GM21367 (cell line): ENCODE results near the gene GPAT2.
"Not testable (repeated sequence)": the region's sequence is repeated elsewhere in the genome, so short reads cannot be mapped to it uniquely, and the experiment has no call there.

Experiments
- ATAC-seq: cut with Tn5 transposase; IDR thresholded peaks from one replicate; pipeline ENCODE4 v1.9.1; 2021; ENCODE audit not compliant: unreplicated experiment

Gene GPAT2, protein sequence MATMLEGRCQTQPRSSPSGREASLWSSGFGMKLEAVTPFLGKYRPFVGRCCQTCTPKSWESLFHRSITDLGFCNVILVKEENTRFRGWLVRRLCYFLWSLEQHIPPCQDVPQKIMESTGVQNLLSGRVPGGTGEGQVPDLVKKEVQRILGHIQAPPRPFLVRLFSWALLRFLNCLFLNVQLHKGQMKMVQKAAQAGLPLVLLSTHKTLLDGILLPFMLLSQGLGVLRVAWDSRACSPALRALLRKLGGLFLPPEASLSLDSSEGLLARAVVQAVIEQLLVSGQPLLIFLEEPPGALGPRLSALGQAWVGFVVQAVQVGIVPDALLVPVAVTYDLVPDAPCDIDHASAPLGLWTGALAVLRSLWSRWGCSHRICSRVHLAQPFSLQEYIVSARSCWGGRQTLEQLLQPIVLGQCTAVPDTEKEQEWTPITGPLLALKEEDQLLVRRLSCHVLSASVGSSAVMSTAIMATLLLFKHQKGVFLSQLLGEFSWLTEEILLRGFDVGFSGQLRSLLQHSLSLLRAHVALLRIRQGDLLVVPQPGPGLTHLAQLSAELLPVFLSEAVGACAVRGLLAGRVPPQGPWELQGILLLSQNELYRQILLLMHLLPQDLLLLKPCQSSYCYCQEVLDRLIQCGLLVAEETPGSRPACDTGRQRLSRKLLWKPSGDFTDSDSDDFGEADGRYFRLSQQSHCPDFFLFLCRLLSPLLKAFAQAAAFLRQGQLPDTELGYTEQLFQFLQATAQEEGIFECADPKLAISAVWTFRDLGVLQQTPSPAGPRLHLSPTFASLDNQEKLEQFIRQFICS

DNA sequence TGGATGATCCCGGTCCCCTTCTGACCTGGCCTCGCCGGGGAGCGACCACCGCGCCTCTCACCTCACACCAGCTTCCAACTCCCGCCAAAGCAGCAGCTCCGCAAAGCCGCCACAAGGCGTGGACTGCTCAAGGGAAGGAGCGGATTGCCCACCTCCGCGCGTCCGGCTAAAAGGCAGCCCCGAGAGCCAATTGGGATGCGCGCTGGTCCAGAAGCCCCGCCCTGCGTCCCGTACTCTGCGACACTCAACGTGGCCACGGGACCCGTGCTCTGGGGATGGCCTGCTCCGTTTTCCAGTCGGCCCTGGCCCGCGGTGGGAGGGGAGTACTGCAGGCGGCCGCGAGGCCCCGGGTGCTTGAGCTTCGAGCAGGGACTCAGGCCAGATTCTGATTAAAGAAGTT, at the start of gene GPAT2:
Gene GPAT2, minus strand, starts transcription at position 125 of the 400 bp plus-strand sequence. CDS start 2,557 bp downstream, outside the sequence.
- ATAC-seq: not testable (repeated sequence)

DNA sequence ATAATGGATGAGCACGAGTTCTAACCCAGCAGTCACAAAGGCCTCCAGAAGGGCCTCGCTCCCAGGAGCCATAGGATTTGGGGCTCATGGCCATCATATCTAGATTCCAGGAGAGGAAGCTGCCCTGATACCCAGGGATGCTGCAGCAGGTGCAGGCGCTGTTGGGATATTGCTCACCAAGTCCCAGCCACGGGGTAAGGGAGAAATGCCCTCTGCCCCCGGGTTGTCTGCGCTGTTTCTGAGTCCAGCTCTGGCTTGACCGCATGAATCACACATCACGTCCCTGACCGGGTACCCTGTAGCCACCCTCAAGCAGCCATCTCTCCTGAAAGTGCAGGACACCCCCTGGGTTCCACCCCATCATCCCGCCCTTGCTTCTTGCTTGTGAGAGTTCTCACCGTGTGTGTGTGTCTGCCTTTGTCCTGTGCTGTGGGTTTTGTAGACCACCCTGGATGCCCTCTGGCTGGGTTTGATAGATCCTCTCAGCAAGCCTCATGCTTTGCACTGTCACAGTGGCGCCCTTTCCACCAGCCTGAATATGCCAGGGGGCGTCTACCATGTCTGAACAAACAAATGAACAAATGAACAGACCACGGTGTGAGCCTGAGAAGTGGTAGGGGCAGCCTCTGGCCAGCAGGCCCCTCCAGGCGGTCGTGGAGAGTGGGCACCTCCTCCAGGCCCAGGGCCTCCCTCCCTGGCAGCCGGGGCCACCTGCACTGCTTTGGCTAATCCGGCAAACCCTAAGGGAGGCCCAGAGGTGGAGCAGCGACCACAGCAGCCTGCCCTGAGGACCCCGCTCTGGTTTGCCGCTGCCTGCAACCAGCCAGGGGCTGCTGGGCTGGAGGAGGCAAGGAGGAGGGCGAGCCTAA, 49.5 kb upstream of the GPAT2 start:
- ATAC-seq: no peak

DNA sequence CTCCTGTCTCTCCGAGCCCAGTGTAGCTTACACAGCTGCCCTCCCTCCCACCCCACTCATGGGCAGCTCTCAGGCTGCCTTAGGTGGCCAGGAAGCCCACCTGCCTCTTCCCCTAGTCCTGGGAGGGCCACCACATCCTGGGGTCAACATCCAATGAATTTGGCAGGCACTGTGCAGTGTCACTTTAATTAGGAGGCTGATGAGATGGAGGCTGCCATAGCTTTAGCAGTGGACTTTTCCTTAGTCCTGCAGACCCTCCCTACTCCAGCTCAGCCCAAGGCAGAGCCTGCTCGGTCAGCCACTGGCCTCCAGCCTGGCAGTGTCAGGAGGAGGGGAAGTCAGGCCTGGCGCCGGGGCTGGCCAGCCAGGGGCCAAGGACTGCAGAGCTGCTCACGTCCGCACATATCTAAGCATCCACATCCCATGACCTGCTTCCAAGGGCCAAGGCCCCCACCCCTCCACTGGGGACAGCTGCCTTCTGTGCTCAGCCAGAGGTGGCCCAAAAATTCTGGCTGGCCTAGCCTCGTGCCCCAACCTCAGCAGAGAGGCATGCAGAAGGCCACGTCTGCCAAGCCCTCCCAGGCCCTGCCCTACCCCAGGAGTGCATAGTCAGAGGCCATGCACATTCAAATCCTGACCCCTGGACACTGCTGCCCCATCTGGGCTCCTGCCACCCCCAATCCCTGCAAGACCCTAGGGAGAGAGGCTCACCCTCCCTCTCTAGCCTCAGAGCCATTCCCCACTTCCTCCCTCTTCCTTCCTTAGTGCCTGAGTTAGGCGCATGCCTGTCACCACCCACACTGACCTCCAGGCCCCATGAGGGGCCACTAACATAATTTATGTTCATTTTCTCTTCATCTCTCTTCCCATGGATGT, 48.6 kb upstream of the GPAT2 start:
- ATAC-seq: no peak

DNA sequence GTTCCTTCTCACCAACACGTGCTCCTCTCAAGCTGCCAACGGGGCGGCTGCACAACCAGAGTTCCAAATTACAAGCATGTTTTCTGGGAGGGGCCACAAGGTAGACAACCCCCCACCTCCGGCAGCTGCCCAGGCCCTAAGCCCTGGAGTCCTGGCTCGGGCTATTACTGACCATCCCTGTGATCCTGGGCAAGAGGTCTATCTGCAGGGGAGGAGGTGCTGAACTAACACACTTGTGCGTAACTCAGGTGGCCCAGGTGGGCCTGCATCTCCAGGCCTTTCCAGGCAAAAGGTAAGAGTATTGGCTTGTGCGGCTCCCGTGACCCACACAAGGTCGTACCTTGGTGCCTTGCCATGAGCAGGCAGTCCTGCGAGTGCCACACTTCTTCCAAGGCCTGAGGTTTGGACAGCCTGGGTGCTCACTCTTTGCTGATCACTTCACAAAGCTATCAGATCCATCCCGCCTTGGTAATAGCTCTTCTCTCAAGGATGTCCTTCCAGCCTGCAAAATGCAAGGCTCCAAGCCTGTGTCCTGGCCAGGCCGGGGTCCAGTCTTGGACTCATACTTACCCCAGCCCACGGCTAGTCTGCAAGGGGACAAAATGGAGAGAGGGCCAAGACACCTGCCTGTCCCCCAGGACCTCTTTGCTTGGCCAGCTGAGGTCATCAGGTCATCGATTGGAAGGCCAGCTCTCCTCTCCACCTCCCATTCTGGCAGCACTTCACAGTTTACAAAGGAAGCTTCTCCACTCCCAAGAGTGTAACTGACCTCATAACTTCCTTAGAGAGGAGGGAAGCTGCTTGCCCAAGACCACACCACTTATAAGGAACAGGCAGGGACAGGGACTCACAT, 47.7 kb upstream of the GPAT2 start:
- no peak for ATAC-seq

DNA sequence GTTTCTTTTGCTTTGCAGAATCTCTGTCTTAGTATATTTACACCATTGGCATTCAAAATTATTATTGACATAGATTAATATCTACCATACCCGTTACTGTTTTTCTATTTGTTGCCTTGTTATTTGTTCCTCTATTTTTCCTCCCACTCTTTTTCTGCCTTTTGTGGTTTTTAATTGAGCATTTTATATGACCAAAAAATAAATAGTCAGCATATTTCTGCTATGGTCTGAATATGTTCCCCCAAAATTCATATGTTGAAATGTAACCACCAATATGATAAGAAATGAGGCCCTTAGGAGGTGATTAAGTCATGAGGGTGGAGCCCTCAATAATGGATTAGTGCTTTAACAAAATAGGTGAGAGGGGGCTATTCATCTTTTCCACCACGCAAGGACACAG, 46.3 kb upstream of the GPAT2 start:
- no peak for ATAC-seq

DNA sequence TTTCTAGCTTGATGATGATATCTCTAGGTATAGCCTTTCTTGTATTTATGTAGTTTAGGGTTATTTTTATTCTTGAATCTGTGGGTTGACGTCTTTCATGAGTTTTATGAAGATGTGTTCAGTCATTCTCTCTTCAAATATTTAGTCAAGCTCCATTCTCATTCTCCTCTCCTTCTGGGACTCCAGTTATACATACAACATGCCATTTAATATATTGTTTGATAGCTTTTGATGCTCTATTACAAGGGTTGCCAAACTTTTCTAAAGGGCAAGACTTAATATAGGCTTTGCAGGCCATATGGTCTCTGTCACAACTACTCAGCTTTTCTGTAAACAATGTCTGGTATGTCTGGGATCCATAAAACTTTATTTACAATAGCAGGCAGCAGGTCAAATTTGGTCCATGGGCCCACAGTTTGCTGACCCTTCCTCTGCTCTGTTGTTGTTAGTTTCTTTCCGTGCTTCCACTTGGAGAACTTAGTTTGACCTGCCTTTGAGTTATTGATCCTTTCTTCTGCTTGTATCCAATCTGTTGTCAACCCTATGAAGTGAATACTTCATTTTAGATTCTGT, 40.6 kb upstream of the GPAT2 start:
- ATAC-seq: no peak

DNA sequence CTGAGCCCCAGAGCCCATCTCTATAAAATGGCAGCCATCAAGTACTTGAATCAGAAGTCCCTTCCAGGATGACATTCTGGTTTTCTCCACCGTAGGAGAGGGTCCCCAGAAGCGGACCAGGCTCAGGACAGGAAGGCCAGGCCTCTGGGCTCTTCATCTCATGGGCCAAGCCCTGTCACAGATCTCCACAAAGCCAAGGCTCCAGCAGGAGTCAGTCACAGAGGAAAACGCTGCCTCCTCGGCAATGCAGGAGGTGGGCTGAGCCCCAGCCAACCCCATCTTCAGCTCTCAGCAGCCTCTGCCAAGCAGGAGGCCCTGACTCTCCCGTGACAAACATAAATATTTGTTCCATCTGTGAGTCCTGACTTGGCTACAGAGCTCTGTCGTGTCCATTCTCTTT, 39.4 kb upstream of the GPAT2 start:
- ATAC-seq: no peak

DNA sequence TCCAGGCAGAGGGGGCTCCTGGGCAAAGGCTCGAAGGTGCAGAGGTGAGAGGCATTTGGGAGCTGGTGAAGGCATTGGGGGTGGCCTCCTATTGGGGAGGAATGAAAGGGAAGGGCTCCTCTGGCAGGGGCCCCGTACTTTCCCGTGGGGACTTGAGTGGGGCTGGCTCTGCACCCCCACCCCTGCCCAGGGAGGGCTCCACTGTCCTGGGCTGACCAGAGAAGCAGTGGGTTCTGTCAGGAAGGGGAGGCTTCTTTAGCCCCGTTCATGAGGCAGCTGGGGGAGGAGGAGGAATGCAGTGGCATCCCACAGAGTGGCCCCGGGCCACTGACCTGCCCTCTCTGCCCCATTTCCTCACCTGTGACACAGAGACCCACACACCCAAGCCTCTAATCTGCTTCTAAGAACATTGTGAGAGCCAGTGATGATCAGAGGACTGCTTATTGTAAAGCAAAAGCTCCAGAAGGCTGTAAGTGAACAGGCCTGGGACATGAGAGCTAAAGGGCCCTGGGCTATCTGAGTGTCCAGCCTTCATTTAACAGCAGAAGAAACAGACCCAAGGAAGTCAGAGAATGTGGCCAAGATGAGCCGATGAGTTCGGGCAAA, 38.6 kb upstream of the GPAT2 start:
- ATAC-seq: no peak

DNA sequence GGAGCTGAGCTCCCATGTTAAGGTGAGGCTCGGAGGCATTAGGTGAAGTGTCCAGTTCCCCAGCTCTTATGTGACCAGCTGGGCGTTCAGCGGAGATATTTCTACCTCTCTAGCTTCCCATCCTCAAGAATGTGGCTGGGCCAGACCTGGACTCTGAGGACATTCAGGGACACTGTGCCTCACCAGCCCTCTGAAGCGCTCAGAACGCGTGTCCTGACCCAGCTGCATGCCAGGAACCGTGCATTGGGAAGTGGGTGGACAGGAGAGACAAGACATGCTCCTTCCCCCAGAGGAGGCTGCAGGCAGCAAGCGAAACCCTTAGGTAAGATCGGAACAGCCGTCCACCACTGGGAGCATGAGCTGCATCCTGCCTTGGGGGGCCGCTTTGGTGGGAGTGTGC, 38.0 kb upstream of the GPAT2 start:
- ATAC-seq: no peak

DNA sequence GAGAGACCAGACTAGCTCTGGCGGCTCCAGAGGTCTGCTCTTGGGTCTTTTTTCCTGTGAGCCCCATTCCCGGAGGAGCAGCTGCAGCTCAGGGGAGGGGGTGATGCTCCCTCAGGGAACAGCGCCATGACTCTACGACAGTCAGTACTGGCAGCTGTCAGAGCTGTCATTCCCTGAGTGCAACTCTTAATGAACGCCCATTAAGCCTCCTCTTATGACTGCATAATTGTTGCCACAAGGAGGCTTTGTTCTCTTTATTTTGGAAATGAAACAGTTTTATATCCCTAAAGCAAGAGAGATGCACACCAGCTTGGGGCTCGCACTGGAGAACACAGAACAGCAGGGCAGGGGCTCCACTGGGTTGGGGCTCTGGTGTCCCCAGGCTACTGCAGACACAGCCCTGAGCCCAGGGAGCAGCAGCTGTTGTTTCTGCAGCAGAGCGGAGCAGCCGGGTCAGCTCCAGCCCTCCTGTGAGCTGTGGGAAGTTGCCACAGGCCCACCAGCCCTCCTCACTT, 37.3 kb upstream of the GPAT2 start:
- not testable (repeated sequence) for ATAC-seq

DNA sequence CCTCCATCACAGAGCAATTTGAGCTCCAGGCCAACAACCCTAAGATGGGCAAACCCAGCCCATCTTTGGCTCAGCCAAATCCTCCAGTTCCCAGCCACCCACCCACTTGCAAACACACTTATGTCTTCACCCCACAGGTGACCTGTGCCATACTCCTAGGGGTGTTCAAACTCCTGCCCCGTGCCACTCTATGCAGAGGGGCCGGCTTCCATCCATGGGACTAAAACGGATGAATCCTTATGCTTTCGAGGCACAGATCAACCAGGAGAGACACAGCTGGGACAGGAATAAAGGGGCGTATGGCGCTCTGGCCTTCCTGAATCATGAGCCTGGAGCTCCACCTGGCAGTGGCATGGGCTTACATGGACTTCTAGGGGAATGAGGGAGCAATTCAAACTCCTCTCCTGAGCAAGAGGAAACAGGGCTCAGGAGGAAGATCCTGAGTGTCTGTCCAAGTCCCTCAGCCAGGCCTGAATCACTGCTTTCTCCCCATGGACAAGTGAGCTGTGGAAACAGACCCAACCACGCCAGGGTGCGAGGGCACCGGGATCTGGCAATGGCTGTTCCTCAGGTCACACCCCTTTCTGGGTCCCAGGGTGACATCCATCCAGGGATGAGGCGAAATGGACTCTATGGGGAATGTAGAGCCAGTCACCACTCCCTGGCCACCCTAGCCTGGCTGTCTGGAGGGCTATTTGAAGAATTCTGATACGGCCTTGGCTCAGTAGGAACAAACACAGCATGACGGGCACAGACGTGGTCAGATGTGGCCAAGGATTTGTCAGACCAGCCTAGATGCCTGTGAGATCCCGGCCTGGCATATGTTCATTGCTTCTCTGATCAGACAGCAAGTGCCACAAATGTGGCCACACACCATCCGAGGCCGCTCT, 36.6 kb upstream of the GPAT2 start:
- ATAC-seq: not testable (repeated sequence)

DNA sequence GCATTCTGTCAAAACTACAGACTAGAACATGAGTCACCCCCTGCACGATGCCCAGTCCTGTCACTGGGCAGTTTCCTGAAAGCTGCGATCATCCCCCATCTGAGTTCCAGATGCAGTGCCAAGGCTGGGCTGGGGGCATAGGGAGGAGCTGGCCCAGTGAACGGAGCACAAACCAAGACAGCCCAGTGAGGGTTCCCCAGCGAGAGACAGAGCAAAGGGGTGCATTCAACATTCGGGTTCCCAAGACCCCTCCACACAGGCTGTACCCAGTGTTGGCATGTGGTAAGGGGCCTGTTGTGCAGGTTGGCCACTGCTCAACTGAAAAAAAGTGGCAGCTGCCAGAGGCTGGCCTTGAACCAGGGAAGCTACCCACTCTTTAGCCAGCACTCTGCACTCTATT, 35.6 kb upstream of the GPAT2 start:
- ATAC-seq: not testable (repeated sequence)

DNA sequence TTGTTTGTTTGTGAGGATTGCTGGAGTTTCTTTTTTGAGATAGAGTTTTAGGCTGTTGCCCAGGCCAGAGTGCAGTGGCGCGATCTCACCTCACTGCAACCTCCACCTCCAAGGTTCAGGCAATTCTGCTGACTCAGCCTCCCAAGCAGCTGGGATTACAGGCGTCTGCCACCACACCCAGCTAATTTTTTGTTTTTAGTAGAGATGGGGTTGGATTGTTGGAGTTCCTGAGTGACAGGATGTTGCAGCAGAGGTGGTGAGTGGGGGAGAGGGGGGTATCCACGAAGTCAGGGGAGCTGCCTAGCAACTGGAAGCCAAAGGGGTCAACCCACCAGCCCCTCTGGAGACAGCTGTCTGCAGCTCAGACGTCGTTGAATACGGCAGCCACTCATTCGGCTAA, 35.2 kb upstream of the GPAT2 start:
- ATAC-seq: not testable (repeated sequence)

DNA sequence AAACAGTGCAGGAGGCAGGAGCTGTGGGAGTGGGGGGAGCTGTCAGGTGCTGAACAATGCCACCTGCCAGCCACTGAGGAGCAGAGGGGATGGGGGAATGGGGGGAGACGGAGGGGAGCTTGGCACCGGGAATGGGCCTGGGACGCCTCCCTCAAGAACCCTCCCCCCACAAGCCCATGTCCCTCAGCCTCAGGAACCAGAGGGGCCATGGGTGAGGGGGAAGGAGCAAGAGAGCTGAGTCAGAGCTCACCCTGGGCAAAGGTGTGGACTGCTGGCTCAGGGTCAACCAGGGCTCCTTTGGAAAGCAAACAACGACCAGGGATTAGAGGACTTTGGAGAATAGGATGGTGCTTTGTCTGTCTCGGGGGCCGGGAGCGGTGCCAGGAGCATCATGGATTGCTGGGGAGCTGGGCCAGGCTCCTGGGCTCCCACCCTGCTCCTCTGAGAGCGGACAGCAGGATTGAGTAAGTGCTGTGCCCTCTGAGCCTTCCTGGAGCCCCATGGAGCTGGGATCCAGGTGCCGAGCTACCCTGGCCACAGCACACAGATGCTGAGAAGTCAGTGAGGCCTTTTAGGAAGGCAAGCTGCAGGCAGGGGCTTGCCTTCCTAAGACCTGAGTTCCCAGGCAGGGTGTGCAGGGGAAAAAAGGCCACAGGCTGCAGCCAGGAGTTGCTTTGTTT, 33.3 kb upstream of the GPAT2 start:
- not testable (repeated sequence) for ATAC-seq

DNA sequence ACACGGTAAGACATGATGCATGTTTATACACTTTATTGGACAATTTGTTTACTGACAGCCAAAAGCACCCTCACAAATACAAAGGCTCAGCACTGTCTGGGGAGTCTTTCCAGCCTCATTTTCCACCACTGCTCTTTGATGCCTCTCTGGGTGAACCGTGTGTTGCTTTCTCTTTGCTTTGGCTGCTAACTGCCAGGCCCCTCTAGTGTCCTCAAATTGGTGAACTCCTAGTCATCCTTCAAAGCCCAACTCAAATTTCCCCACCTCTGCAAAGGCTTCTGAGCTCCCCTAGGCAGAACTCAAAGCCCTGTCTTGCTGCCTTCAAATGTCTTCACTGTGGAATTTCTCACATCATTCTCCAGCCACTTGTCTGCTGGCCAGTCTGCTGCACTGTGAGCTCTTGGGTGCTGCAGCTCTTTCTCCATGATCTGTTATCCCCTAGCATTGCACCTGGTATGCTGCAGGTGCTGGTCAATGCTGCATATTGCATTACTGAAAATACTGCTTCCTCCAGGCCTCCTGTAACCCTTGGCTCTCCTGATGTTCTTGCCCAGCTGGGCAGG, 32.5 kb upstream of the GPAT2 start:
- ATAC-seq: not testable (repeated sequence)

DNA sequence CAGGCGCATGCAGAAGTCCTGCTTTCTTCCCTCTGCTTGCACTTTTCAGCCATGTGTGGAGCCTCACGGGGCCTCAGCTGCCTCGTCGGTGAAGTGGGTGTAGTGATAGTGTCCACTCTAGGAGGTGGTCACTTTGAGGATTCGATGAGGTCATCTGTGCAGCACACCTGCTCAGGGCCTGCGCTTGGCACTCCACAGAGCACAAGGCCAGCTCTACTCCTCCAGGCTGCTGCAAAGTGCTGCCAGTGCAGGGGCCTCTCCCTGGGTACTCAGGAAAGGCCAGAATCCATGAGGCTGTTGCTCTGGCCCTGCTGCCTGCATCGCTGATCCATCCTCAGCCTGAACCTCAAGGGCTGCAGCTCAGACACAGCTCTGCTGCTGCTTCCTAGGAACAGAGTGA, 31.8 kb upstream of the GPAT2 start:
- not testable (repeated sequence) for ATAC-seq
